Esophagus muscularis mucosa (tissue), 4 donors: ENCODE data around the gene DPH7. TPM values are rescaled to one million over a fixed set of nuclear protein-coding genes. Genes with fewer than 3 reads are reported as not detected.
"Not testable (repeated sequence)": the region's sequence is repeated elsewhere in the genome, so short reads cannot be mapped to it uniquely, and the experiment has no call there.

ENCODE experiments used
- DNase-seq: peaks from one replicate; pipeline ENCODE4 v3.0.0-alpha.2; 2017; ENCODE audit errors: extremely low spot score
- H3K27ac ChIP-seq, 4 donors: fragments of 200-600 bp; sonication (generic); replicated peaks in 1 of 4; 1 replicate in 3 of 4; 2 replicates in 1 of 4; pipeline ENCODE4 v1.5.1; 2016 to 2019; ENCODE audit warnings: mild to moderate bottlenecking in 1 of 4
- H3K27me3 ChIP-seq, 4 donors: fragments of 200-600 bp; sonication (generic); one replicate each; pipeline versions ENCODE4 v1.5.1 to v1.6.0; 2016 to 2019
- H3K36me3 ChIP-seq, 4 donors: fragments of 200-600 bp; sonication (generic); one replicate each; pipeline ENCODE4 v1.5.1; 2016 to 2019
- H3K4me1 ChIP-seq, 4 donors: fragments of 200-600 bp; sonication (generic); one replicate each; pipeline ENCODE4 v1.5.1; 2016 to 2019
- H3K4me3 ChIP-seq, 4 donors: fragments of 200-600 bp; sonication (generic); 1 replicate in 2 of 4; 2 replicates in 2 of 4; pipeline ENCODE4 v1.5.1; 2016 to 2019; ENCODE audit warnings: mild to moderate bottlenecking in 4 of 4, moderate library complexity in 1 of 4
- H3K9me3 ChIP-seq, 4 donors: fragments of 200-600 bp; sonication (generic); 1 replicate in 3 of 4; 2 replicates in 1 of 4; pipeline ENCODE4 v1.5.1; 2016 to 2019
- EP300 ChIP-seq: sonication (generic); formaldehyde crosslinking; IDR thresholded peaks from one replicate; pipeline ENCODE4 v1.6.1; 2017; ENCODE audit warnings: antibody characterized with exemption
- POLR2A ChIP-seq: fragments of 450-650 bp; IDR thresholded peaks from one replicate; pipeline ENCODE4 v1.6.1; 2017; ENCODE audit warnings: antibody characterized with exemption, moderate library complexity, mild to moderate bottlenecking, low read depth
- POLR2AphosphoS5 ChIP-seq, 2 donors: sonication (generic); formaldehyde crosslinking; IDR thresholded peaks; one replicate each; pipeline ENCODE4 v1.6.1; 2017; ENCODE audit warnings: antibody characterized with exemption in 2 of 2
- WGBS: methylation state at CpG from one replicate; pipeline ENCODE4 v1.1.5; 2018; 5-methylcytosine and 5-hydroxymethylcytosine counted together
- intact Hi-C: fragments of 100-400 bp; cut with DNase I; formaldehyde crosslinking; loops from one replicate; pipeline ENCODE4 v1.15.1; 2023
- total RNA-seq, 4 donors: library from RNA; depleted of rRNA; stranded (reverse); fragments of >200 nt; gene quantifications; one replicate each; pipeline versions ENCODE4 v1.1.0 to v1.2.1, GENCODE V29; 2016
- TF ChIP-seq, protein P1 (sequence below), 3 experiments: fragments of 200-600 bp in 2 of 3; fragments of 450-650 bp in 1 of 3; sonication (generic) in 2 of 3; IDR thresholded peaks; one replicate each; pipeline ENCODE4 v1.5.1; 2017 to 2019; ENCODE audit warnings: antibody characterized with exemption in 3 of 3, mild to moderate bottlenecking in 2 of 3, moderate library complexity in 1 of 3

The DPH7 gene
- total RNA-seq, 4 donors from 2014 or later = 19.9 to 27.8 (median 24.8) TPM

DNA sequence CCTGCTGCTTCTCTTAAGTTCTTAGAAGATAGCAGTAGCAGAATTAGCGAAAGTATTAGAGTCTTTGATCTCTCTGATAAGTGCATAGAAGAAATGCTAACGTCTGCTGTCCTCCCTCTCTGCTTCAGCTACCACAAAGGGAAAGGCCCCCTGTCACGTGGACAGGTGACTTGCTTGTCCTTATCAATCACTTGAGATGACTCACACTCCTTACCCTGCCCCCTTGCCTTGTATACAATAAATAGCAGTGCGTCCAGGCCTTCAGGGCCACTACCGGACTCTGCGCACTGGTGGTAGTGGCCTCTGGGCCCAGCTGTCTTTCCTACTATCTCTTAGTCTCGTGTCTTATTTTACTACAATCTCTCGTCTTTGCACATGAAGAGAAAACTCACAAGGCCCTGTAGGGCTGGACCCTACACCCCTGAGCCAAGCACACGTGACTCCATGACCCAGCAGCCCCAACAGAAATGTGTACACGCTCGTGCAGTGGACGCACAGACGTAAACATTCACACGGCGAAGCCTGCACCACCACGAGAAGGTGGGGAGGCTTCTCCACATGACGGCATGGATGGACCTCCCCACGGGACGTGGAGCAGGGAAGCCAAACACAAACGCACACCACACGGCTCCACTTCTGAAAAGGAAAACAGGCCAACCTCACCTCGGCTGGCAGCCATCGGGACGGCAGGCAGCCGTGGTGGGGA lies 66.8 kb downstream of the DPH7 start:
- no peaks in the 10 kb centered on the region for H3K4me1 ChIP-seq
- intact Hi-C loops = no loop called here
- H3K27me3 ChIP-seq = no peaks in the 10 kb centered on the region
- H3K4me3 ChIP-seq = no peak overlapping the region
- TF ChIP-seq, protein P1, sequence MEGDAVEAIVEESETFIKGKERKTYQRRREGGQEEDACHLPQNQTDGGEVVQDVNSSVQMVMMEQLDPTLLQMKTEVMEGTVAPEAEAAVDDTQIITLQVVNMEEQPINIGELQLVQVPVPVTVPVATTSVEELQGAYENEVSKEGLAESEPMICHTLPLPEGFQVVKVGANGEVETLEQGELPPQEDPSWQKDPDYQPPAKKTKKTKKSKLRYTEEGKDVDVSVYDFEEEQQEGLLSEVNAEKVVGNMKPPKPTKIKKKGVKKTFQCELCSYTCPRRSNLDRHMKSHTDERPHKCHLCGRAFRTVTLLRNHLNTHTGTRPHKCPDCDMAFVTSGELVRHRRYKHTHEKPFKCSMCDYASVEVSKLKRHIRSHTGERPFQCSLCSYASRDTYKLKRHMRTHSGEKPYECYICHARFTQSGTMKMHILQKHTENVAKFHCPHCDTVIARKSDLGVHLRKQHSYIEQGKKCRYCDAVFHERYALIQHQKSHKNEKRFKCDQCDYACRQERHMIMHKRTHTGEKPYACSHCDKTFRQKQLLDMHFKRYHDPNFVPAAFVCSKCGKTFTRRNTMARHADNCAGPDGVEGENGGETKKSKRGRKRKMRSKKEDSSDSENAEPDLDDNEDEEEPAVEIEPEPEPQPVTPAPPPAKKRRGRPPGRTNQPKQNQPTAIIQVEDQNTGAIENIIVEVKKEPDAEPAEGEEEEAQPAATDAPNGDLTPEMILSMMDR (IDR thresholded peaks at IDR 0.05) = no peak
- TF ChIP-seq POLR2A (no peak), POLR2AphosphoS5 (IDR thresholded peaks at IDR 0.05) (no peak), EP300 (no peak)
- no peak overlapping the region for H3K27ac ChIP-seq
- no peaks in the 10 kb centered on the region for H3K9me3 ChIP-seq
- H3K36me3 ChIP-seq = peaks cover 0 to 21% (median 4%) of the 10 kb centered on the region in 4 donors
- WGBS = 86% methylated on average over 25 of the region's 25 CpGs
- DNase-seq = no peak

DNA sequence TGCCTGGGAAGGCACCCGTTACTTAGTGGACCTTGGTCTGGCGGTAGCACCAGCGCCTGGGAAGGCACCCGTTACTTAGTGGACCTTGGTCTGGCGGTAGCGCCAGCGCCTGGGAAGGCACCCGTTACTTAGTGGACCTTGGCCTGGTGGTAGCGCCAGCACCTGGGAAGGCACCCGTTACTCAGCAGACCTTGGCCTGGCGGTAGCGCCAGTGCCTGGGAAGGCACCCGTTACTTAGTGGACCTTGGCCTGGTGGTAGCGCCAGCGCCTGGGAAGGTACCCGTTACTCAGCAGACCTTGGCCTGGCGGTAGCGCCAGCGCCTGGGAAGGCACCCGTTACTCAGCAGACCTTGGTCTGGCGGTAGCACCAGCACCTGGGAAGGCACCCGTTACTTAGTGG lies 67.6 kb downstream of the DPH7 start:
- H3K36me3 ChIP-seq = peaks cover 0 to 21% (median 4%) of the 10 kb centered on the region in 4 donors
- H3K4me1 ChIP-seq, DNase-seq, H3K27me3 ChIP-seq, H3K4me3 ChIP-seq, H3K27ac ChIP-seq, H3K9me3 ChIP-seq, intact Hi-C loops: not testable (repeated sequence)
- 95% methylated on average over 19 of the region's 22 CpGs for WGBS

DNA sequence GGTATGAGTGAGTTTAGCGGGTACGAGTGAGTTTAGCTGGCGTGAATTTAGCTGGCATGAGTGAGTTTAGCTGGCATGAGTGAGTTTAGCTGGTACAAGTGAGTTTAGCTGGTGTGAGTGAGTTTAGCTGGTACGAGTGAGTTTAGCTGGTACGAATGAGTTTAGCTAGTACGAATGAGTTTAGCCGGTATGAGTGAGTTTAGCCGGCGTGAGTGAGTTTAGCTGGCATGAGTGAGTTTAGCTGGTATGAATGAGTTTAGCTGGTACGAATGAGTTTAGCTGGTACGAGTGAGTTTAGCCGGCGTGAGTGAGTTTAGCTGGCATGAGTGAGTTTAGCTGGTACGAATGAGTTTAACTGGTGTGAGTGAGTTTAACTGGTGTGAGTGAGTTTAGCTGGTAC lies 69.5 kb downstream of the DPH7 start:
- H3K4me1 ChIP-seq = no peaks in the 10 kb centered on the region
- intact Hi-C loops = no loop called here
- 90% methylated on average over 14 of the region's 14 CpGs for WGBS

DNA sequence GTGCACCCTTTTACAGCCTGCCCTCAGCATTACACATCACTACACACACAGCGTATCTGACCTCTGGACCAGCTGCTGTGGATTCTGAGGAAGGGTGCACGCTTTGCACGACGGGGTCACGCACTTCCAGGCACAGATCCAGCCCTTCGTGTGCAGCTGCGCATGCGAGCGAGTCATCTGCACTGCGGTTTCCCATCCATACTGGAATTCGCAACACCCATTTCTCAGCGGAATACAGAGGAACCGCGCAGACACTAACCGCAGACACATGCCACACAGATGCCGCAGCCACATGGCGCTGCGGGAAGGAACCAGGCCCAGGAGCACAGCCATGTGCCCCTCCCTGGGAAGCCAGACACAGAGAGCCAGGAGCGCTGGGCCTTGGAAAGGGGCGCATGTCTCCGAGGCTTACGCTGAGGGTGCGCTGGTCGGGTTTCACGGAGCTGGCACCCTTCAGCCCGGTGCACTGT lies 72.0 kb downstream of the DPH7 start:
- intact Hi-C loops = no loop called here

More for the DNA sequence above, 69.5 kb downstream of the DPH7 start:
- H3K4me3 ChIP-seq = no peak overlapping the region
- TF ChIP-seq POLR2A (no peak), EP300 (no peak), POLR2AphosphoS5 (IDR thresholded peaks at IDR 0.05) (no peak)
- TF ChIP-seq, protein P1 (IDR thresholded peaks at IDR 0.05) = no peak
- H3K27ac ChIP-seq = no peak overlapping the region
- DNase-seq = no peak
- H3K36me3 ChIP-seq = peaks cover 0 to 14% (median 4%) of the 10 kb centered on the region in 4 donors
- H3K27me3 ChIP-seq = no peaks in the 10 kb centered on the region
- H3K9me3 ChIP-seq = no peaks in the 10 kb centered on the region

DNA sequence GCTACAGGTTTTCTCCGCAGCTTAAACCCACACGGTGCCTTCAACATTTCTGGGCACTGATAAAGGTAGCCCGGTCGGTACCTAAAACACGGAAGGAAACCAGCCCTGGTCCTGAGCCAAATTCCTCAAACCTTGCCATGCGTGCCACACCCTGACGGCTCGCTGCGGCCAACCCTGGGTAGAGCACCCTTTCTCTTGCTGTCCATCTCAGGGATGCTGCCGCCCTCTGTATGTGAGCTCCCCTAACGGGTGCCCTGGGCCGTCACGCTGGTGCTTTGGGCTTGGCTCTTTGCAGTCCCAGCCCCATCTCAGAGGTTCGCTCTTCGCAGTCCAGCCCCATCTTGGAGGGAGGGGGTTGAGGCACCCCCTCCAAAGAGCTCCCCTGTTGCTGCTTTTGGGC lies 72.5 kb downstream of the DPH7 start:
- Histone ChIP-seq H3K27me3 (no peaks in the 10 kb centered on the region), H3K27ac (no peak overlapping the region), H3K36me3 (peaks cover 0 to 13% (median 4%) of the 10 kb centered on the region in 4 donors), H3K4me3 (no peak overlapping the region), H3K4me1 (no peaks in the 10 kb centered on the region), H3K9me3 (no peaks in the 10 kb centered on the region)
- 91% methylated on average over 14 of the region's 15 CpGs for WGBS
- intact Hi-C loops = no loop called here
- DNase-seq = no peak
- TF ChIP-seq, protein P1 (IDR thresholded peaks at IDR 0.05) = no peak
- TF ChIP-seq EP300 (no peak), POLR2A (no peak), POLR2AphosphoS5 (IDR thresholded peaks at IDR 0.05) (no peak)

More for the DNA sequence above, 72.0 kb downstream of the DPH7 start:
- H3K9me3 ChIP-seq = no peaks in the 10 kb centered on the region
- TF ChIP-seq EP300 (no peak), POLR2AphosphoS5 (IDR thresholded peaks at IDR 0.05) (no peak), POLR2A (no peak)
- TF ChIP-seq, protein P1 (IDR thresholded peaks at IDR 0.05) = no peak
- no peaks in the 10 kb centered on the region for H3K27me3 ChIP-seq
- no peaks in the 10 kb centered on the region for H3K4me1 ChIP-seq
- peaks cover 0 to 8% (median 2%) of the 10 kb centered on the region in 4 donors for H3K36me3 ChIP-seq
- WGBS = 81% methylated on average over 24 of the region's 26 CpGs
- no peak for DNase-seq
- H3K27ac ChIP-seq = no peak overlapping the region
- H3K4me3 ChIP-seq = no peak overlapping the region
